Panc1 (cell line): ENCODE results near the gene ACTA2. TPM values are rescaled to one million over a fixed set of nuclear protein-coding genes. Genes with fewer than 3 reads are reported as not detected.

Source experiments
- ATAC-seq: fragments of 200-7000 bp; cut with Tn5 transposase; 2 replicates; pipeline ENCODE4 v1.9.1; 2020; ENCODE audit warnings: mild to moderate bottlenecking, moderate library complexity
- BruUV-seq: library from RNA; stranded (reverse); fragments of 400-500 nt; replicated peaks from 2 replicates; lab custom pipeline; 2021; lab: Mats Ljungman, UMichigan
- CTCF ChIA-PET: fragments of 300-600 bp; sonication (Branson Sonifier 250); formaldehyde crosslinking; loops from one replicate; lab custom pipeline; 2022; ENCODE audit warnings: antibody characterized with exemption; lab: Charles Lee
- POLR2A ChIA-PET: fragments of 300-600 bp; sonication (Branson Sonifier 250); formaldehyde crosslinking; loops from one replicate; lab custom pipeline; 2022; ENCODE audit warnings: antibody characterized with exemption; lab: Charles Lee
- DNase-seq: peaks from one replicate; pipeline ENCODE4 v3.0.0-alpha.2; 2010; ENCODE audit warnings: low read depth, low spot score
- H3K27ac ChIP-seq: 2 replicates; pipeline ENCODE4 v1.5.1; 2011; ENCODE audit warnings: mild to moderate bottlenecking, low read length, inconsistent platforms
- H3K27me3 ChIP-seq: fragments of 200-500 bp; sonication (Bioruptor generic); 2 replicates; pipeline ENCODE4 v1.6.0; 2014; ENCODE audit warnings: low read length, inconsistent platforms; ENCODE audit not compliant: control insufficient read depth, insufficient read depth
- H3K36me3 ChIP-seq: fragments of 200-500 bp; sonication (Bioruptor generic); 2 replicates; pipeline ENCODE4 v1.5.1; 2014; ENCODE audit warnings: inconsistent platforms, mild to moderate bottlenecking, low read length, moderate library complexity; ENCODE audit not compliant: control insufficient read depth, insufficient read depth
- H3K4me1 ChIP-seq: 2 replicates; pipeline ENCODE4 v1.5.1; 2011; ENCODE audit warnings: inconsistent platforms, mild to moderate bottlenecking, low read length, moderate library complexity; ENCODE audit not compliant: control insufficient read depth, insufficient read depth
- H3K4me3 ChIP-seq, 2 experiments: 2 replicates each; pipeline ENCODE4 v1.5.1; 2011 to 2012; ENCODE audit warnings: low read depth in 2 of 2, low read length in 2 of 2, mild to moderate bottlenecking in 2 of 2, inconsistent platforms in 1 of 2, moderate library complexity in 1 of 2
- H3K9me3 ChIP-seq: fragments of 200-500 bp; sonication (Bioruptor generic); 2 replicates; pipeline ENCODE4 v1.5.1; 2014; ENCODE audit warnings: low read depth, mild to moderate bottlenecking, inconsistent platforms, low read length, moderate library complexity; ENCODE audit not compliant: control insufficient read depth, insufficient read depth
- CTCF ChIP-seq: fragments of 450-650 bp; IDR thresholded peaks from 2 replicates; pipeline ENCODE4 v1.5.1; 2017; ENCODE audit warnings: mild to moderate bottlenecking
- POLR2AphosphoS5 ChIP-seq: IDR thresholded peaks from 2 replicates; pipeline ENCODE4 v1.6.1; 2012; ENCODE audit warnings: mild to moderate bottlenecking, low read depth, low read length, moderate library complexity
- REST ChIP-seq, 2 experiments: IDR thresholded peaks; 2 replicates each; pipeline ENCODE4 v1.6.1; 2011 to 2012; ENCODE audit warnings: low read depth in 2 of 2, control low read depth in 1 of 2, low read length in 1 of 2, mild to moderate bottlenecking in 1 of 2, moderate library complexity in 1 of 2; ENCODE audit not compliant: insufficient read depth in 1 of 2
- SIN3A ChIP-seq: IDR thresholded peaks from 2 replicates; pipeline ENCODE4 v1.6.1; 2012; ENCODE audit warnings: low read depth, mild to moderate bottlenecking, low read length, moderate library complexity, borderline replicate concordance; ENCODE audit not compliant: insufficient read depth
- TCF7L2 ChIP-seq: IDR thresholded peaks from 2 replicates; pipeline ENCODE4 v1.6.1; 2011; ENCODE audit warnings: mild to moderate bottlenecking, low read depth, low read length, inconsistent platforms
- in situ Hi-C: cut with HindIII; loops from 2 replicates; pipeline ENCODE4 v1.10.0; 2016; ENCODE audit warnings: low sequenced_read_pairs, low pct_unique_long_range_greater_than_20kb
- intact Hi-C: fragments of 100-400 bp; cut with micrococcal nuclease; formaldehyde crosslinking; loops from one replicate; pipeline ENCODE4 v1.10.0; 2022; ENCODE audit not compliant: unreplicated experiment
- total RNA-seq: library from RNA; stranded (reverse); gene quantifications from one replicate; pipeline ENCODE4 v1.2.1, GENCODE V29; 2021; ENCODE audit not compliant: unreplicated experiment

Gene ACTA2
- total RNA-seq, 1 experiment from 2014 or later: 4.7 TPM

DNA sequence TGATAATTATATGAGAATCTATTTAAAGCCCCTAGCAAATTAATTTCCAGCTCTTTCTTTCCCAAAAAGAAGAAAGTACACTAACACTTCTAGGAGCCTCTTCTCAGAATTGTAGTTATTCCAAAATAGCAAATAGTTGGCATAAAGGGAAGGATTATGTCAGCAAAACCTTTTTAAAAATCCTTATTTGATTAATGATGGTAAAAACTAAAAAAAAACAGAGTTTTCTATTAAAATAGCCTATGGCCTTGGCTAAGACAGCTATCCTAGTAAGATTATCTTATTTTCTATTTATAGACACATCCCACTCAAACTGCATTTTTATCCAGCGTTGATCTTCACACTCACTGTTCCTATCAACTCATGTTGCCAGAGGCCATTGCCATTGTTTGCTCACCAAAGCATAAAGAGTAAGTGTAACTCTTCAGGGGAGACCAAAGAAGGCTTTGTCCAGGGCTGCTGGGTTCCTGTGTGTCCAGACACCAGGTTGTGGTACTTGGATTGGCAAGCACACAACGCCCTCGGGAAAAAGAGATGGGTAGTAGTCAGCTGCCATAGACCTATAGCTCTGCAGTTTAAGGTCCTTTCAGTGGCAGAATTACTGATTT is 31.5 kb downstream of the ACTA2 start:
- no TSS peak for BruUV-seq
- no peaks in the 10 kb centered on the region for H3K27me3 ChIP-seq
- H3K36me3 ChIP-seq: no peaks in the 10 kb centered on the region
- no peak for TF ChIP-seq TCF7L2
- TF ChIP-seq REST (IDR thresholded peaks at IDR 0.05; ENCODE audit: insufficient read depth in 1 of 2, low read depth in 2 of 2, low read length in 1 of 2): no peak
- no peak for TF ChIP-seq POLR2AphosphoS5
- no peak for TF ChIP-seq CTCF
- no peak for TF ChIP-seq SIN3A
- H3K4me3 ChIP-seq: no peak overlapping the region
- in situ Hi-C loops: no loop called here
- ChIA-PET CTCF (no interaction called here), POLR2A (no interaction called here)
- no peak overlapping the region for H3K27ac ChIP-seq
- no peaks in the 10 kb centered on the region for H3K9me3 ChIP-seq
- H3K4me1 ChIP-seq: 0 out of 2 replicates have a peak, but pooled peaks cover under 1% of the 10 kb centered on the region
- intact Hi-C loops: no loop called here
- ATAC-seq: peak; percentile 21; the same call in 1 of the 2 replicates
- no peak for DNase-seq

GRCh38 chr10:88920198-88920597 is 32.4 kb downstream of the ACTA2 start:
- intact Hi-C loops: no loop called here
- no peaks in the 10 kb centered on the region for H3K36me3 ChIP-seq
- ChIA-PET CTCF (interaction anchor here (0.7 to 0.9 kb wide), 2 partner anchors 12 to 13 kb away, joined by 3 to 4 read pairs; no protein-coding TSS in a partner anchor), POLR2A (no interaction called here)
- no peaks in the 10 kb centered on the region for H3K27me3 ChIP-seq
- in situ Hi-C loops: no loop called here
- no peaks in the 10 kb centered on the region for H3K9me3 ChIP-seq
- no peak for DNase-seq
- TF ChIP-seq CTCF (no peak), SIN3A (no peak), REST (IDR thresholded peaks at IDR 0.05; ENCODE audit: insufficient read depth in 1 of 2, low read depth in 2 of 2, low read length in 1 of 2) (no peak), TCF7L2 (no peak), POLR2AphosphoS5 (no peak)
- ATAC-seq: no peak
- no peaks in the 10 kb centered on the region for H3K4me1 ChIP-seq
- BruUV-seq: no TSS peak
- no peak overlapping the region for H3K4me3 ChIP-seq
- no peak overlapping the region for H3K27ac ChIP-seq
